Adrenal gland (tissue), 12 donors: ENCODE results near the gene ERP29. TPM values are rescaled to one million over a fixed set of nuclear protein-coding genes. Genes with fewer than 3 reads are reported as not detected.
A peak's percentile ranks its signal among the peaks of the same experiment; 100 is the strongest.

Experiments used
- DNase-seq, 7 donors: peaks; one replicate each; pipeline ENCODE4 v3.0.0-alpha.2; 2019 to 2020
- H3K27ac ChIP-seq, 5 donors: fragments of 200-600 bp; sonication (generic) in 4 of 5; 1 replicate in 3 of 5; 2 replicates in 2 of 5; pipeline versions ENCODE4 v1.5.1 to v1.8.0; 2016 to 2020; ENCODE audit warnings: mild to moderate bottlenecking in 1 of 5
- H3K27me3 ChIP-seq: fragments of 200-600 bp; 2 replicates; pipeline ENCODE4 v1.8.0; 2021
- H3K36me3 ChIP-seq, 2 donors: fragments of 200-600 bp; replicated peaks in 1 of 2; 1 replicate in 1 of 2; 2 replicates in 1 of 2; pipeline versions ENCODE4 v1.5.1 to v1.8.0; 2018 to 2022
- H3K4me1 ChIP-seq, 2 donors: fragments of 200-600 bp; replicated peaks in 1 of 2; 1 replicate in 1 of 2; 2 replicates in 1 of 2; pipeline versions ENCODE4 v1.5.1 to v1.8.0; 2018 to 2021
- H3K4me3 ChIP-seq, 4 donors: fragments of 200-600 bp; sonication (generic) in 3 of 4; one replicate each; pipeline ENCODE4 v1.5.1; 2016 to 2018
- H3K9me3 ChIP-seq, 3 donors: fragments of 200-600 bp; sonication (generic) in 1 of 3; replicated peaks in 1 of 3; 1 replicate in 2 of 3; 2 replicates in 1 of 3; pipeline versions ENCODE4 v1.5.1 to v1.8.0; 2016 to 2021
- CTCF ChIP-seq, 6 experiments: fragments of 450-650 bp in 4 of 6; fragments of 200-600 bp in 2 of 6; sonication (generic) in 1 of 6; IDR thresholded peaks; 1 replicate in 5 of 6; 2 replicates in 1 of 6; pipeline versions ENCODE4 v1.5.1 to v1.8.0; 2016 to 2021; ENCODE audit warnings: antibody characterized with exemption in 6 of 6, mild to moderate bottlenecking in 2 of 6, moderate library complexity in 1 of 6
- POLR2A ChIP-seq, 2 donors: fragments of 450-650 bp; IDR thresholded peaks; one replicate each; pipeline ENCODE4 v1.6.1; 2017; ENCODE audit warnings: antibody characterized with exemption in 2 of 2, mild to moderate bottlenecking in 2 of 2, moderate library complexity in 1 of 2
- WGBS, 4 donors: extraction: QIAGEN DNeasy Blood & Tissue Kit in 2 of 4; methylation state at CpG; one replicate each; pipeline versions ENCODE4 v1.1.5 to v1.1.7; 2013 to 2017; 5-methylcytosine and 5-hydroxymethylcytosine counted together
- intact Hi-C, 2 donors: fragments of 100-400 bp; cut with DNase I; formaldehyde crosslinking; loops; one replicate each; pipeline versions ENCODE4 v1.14.1 to v1.15.0; 2022 to 2023
- polyA plus RNA-seq, 3 donors: library from polyadenylated mRNA; stranded (reverse); fragments of 200-250 nt in 2 of 3; fragments of 350-450 nt in 1 of 3; fragmentation: Illumina TruSeq in 1 of 3; extraction: RNeasy Lipid Tissue Mini Kit (QIAGEN cat#74804) in 1 of 3; gene quantifications; one replicate each; pipeline ENCODE4 v1.2.3, GENCODE V29; 2013 to 2014
- total RNA-seq, 9 donors: library from RNA; depleted of rRNA in 4 of 9; stranded (reverse); fragments of >200 nt in 4 of 9; fragments of 120-200 nt in 1 of 9; fragmentation: NEBNext Ultra II Directional in 1 of 9; extraction: Animal tissue kit (Norgen Biotek cat#: 25700) in 1 of 9; gene quantifications; one replicate each; pipeline versions ENCODE4 v1.1.0 to v1.2.4, GENCODE V29; 2013 to 2023
- donor health status: healthy with polysubstance abuse.
- donor health status: Bipolar disorder and iron deficiency.
- donor health status: DM: yes; HTN: yes; CAD: no.
- donor health status: DM: no; HTN: no; CAD: no.
- donor health status: DM: no; HTN: no; CAD: no.
- donor health status: DM: yes; HTN: yes; CAD: no.

ERP29 gene
- total and polyA plus RNA-seq, 12 donors: 68.5 to 141 (median 93.8) TPM

- peak in 1 of 7 donors; percentile 29 for DNase-seq
- H3K9me3 ChIP-seq: peaks cover 0 to 4% (median 0%) of the 10 kb centered on the region in 3 donors
- H3K4me1 ChIP-seq: peaks cover 8 to 9% of the 10 kb centered on the region in 2 donors
- TF ChIP-seq POLR2A (IDR thresholded peaks at IDR 0.05) (no peak), CTCF (IDR thresholded peaks at IDR 0.05) (no peak)
- no peak overlapping the region for H3K4me3 ChIP-seq
- no peaks in the 10 kb centered on the region for H3K36me3 ChIP-seq
- 60 to 80% (median 69%) methylated on average over 5 of the region's 5 CpGs for WGBS, 4 donors
- intact Hi-C loops: no loop called here
- H3K27ac ChIP-seq: peak overlapping the region in 1 of 5 donors; percentile 12
- no peaks in the 10 kb centered on the region for H3K27me3 ChIP-seq
Observed at GRCh38 chr12:111975161-111975931, 37.9 kb upstream of the ERP29 start.

GRCh38 chr12:111976291-111976690, 36.9 kb upstream of the ERP29 start:
- Histone ChIP-seq H3K27ac (peak overlapping the region in 1 of 5 donors; percentile 17), H3K36me3 (no peaks in the 10 kb centered on the region), H3K27me3 (no peaks in the 10 kb centered on the region), H3K9me3 (peaks cover 0 to 3% (median 0%) of the 10 kb centered on the region in 3 donors), H3K4me3 (no peak overlapping the region), H3K4me1 (peaks cover 8 to 9% of the 10 kb centered on the region in 2 donors)
- intact Hi-C loops: no loop called here
- 91 to 96% (median 94%) methylated on average over 6 of the region's 6 CpGs for WGBS, 4 donors
- no peak for DNase-seq
- TF ChIP-seq CTCF (IDR thresholded peaks at IDR 0.05) (no peak), POLR2A (IDR thresholded peaks at IDR 0.05) (no peak)

GRCh38 chr12:111976860-111977259, 36.4 kb upstream of the ERP29 start:
- intact Hi-C loops: no loop called here
- H3K27me3 ChIP-seq: no peaks in the 10 kb centered on the region
- H3K27ac ChIP-seq: peak overlapping the region in 1 of 5 donors; percentile 17
- TF ChIP-seq CTCF (IDR thresholded peaks at IDR 0.05): no peak
- no peak for TF ChIP-seq POLR2A (IDR thresholded peaks at IDR 0.05)
- peaks cover 8 to 9% of the 10 kb centered on the region in 2 donors for H3K4me1 ChIP-seq
- no peak overlapping the region for H3K4me3 ChIP-seq
- DNase-seq: no peak
- no peaks in the 10 kb centered on the region for H3K9me3 ChIP-seq
- no peaks in the 10 kb centered on the region for H3K36me3 ChIP-seq

- Histone ChIP-seq H3K4me1 (peaks cover 8 to 9% of the 10 kb centered on the region in 2 donors), H3K36me3 (no peaks in the 10 kb centered on the region), H3K9me3 (no peaks in the 10 kb centered on the region), H3K4me3 (no peak overlapping the region), H3K27ac (no peak overlapping the region), H3K27me3 (no peaks in the 10 kb centered on the region)
- intact Hi-C loops: no loop called here
- TF ChIP-seq POLR2A (IDR thresholded peaks at IDR 0.05): no peak
- TF ChIP-seq CTCF (IDR thresholded peaks at IDR 0.05): no peak
- DNase-seq: no peak
Observed at GRCh38 chr12:111978545-111978944, 34.7 kb upstream of the ERP29 start.
